GM12878 (cell line): ENCODE measurements around the gene ATRNL1. TPM values are rescaled to one million over a fixed set of nuclear protein-coding genes. Genes with fewer than 3 reads are reported as not detected.

ENCODE experiments used
- ATAC-seq: fragments of 200-7000 bp; cut with Tn5 transposase; 3 replicates; pipeline ENCODE4 v1.9.1; 2020; ENCODE audit warnings: mild to moderate bottlenecking, moderate library complexity
- BruUV-seq: library from RNA; stranded (reverse); fragments of 400-500 nt; replicated peaks from 2 replicates; lab custom pipeline; 2021; lab: Mats Ljungman, UMichigan
- CTCF ChIA-PET: fragments of 300-600 bp; sonication (Branson Sonifier 250); formaldehyde crosslinking; extraction: SDS; loops from one replicate; lab custom pipeline; 2021; ENCODE audit warnings: inconsistent platforms; lab: Yijun Ruan, JAX
- POLR2A ChIA-PET: fragments of 350-600 bp; formaldehyde crosslinking; extraction: SDS; loops from one replicate; lab custom pipeline; 2021; ENCODE audit warnings: inconsistent platforms; lab: Charles Lee
- RAD21 ChIA-PET: fragments of 300-600 bp; sonication (Branson Sonifier 250); formaldehyde crosslinking; loops from one replicate; lab custom pipeline; 2023; ENCODE audit warnings: antibody characterized with exemption; ENCODE audit not compliant: unreplicated experiment; lab: Charles Lee
- SMC1A ChIA-PET: fragments of 300-600 bp; sonication (Branson Sonifier 250); formaldehyde crosslinking; loops from one replicate; lab custom pipeline; 2023; ENCODE audit not compliant: unreplicated experiment, uncharacterized antibody; lab: Charles Lee
- DNase-seq: peaks from one replicate; pipeline ENCODE4 v3.0.0-alpha.2; 2011; ENCODE audit warnings: low read depth, low spot score
- FAIRE-seq: peaks from 3 replicates; lab custom pipeline; 2011; peaks lifted over from hg19 to GRCh38; lab: Jason Lieb, UNC
- H2AFZ ChIP-seq: 2 replicates; pipeline ENCODE4 v1.6.0; 2011; ENCODE audit warnings: low read depth, low read length, control low read depth; ENCODE audit not compliant: control insufficient read depth
- H3K27ac ChIP-seq: 2 replicates; pipeline ENCODE4 v1.5.1; 2011; ENCODE audit warnings: control low read depth; ENCODE audit not compliant: control insufficient read depth, insufficient read depth
- H3K27me3 ChIP-seq, 2 experiments: replicated peaks in 1 of 2; 2 replicates each; pipeline versions ENCODE4 v1.6.0 to v1.6.1; 2011; ENCODE audit warnings: low read length in 1 of 2; ENCODE audit not compliant: control insufficient read depth in 2 of 2, insufficient read depth in 2 of 2
- H3K36me3 ChIP-seq, 2 experiments: 2 replicates each; pipeline ENCODE4 v1.5.1; 2011; ENCODE audit warnings: low read length in 1 of 2; ENCODE audit not compliant: control insufficient read depth in 2 of 2, insufficient read depth in 2 of 2
- H3K4me1 ChIP-seq: 2 replicates; pipeline ENCODE4 v1.6.1; 2011; ENCODE audit warnings: mild to moderate bottlenecking, low read length, moderate library complexity, mixed read lengths; ENCODE audit not compliant: control insufficient read depth, insufficient read depth
- H3K4me2 ChIP-seq: 2 replicates; pipeline ENCODE4 v1.6.0; 2011; ENCODE audit warnings: control low read depth; ENCODE audit not compliant: control insufficient read depth, insufficient read depth
- H3K4me3 ChIP-seq: fragments of 200-600 bp; sonication (generic); 2 replicates; pipeline ENCODE4 v1.5.1; 2016
- H3K79me2 ChIP-seq: 2 replicates; pipeline ENCODE4 v1.6.0; 2011; ENCODE audit warnings: low read length; ENCODE audit not compliant: control insufficient read depth, insufficient read depth
- H3K9ac ChIP-seq: 2 replicates; pipeline ENCODE4 v1.8.0; 2011; ENCODE audit warnings: low read length, control low read depth, mixed read lengths; ENCODE audit not compliant: control insufficient read depth, insufficient read depth
- H3K9me3 ChIP-seq: replicated peaks from 3 replicates; pipeline ENCODE4 v1.5.1; 2011; ENCODE audit warnings: mild to moderate bottlenecking, low read length; ENCODE audit not compliant: control insufficient read depth, insufficient read depth
- H4K20me1 ChIP-seq: 2 replicates; pipeline ENCODE4 v1.6.0; 2011; ENCODE audit not compliant: control insufficient read depth, insufficient read depth
- BCL3 ChIP-seq: IDR thresholded peaks from 2 replicates; pipeline ENCODE4 v1.6.1; 2011; ENCODE audit warnings: borderline replicate concordance, low read depth, mild to moderate bottlenecking, moderate library complexity, low read length; ENCODE audit not compliant: insufficient read depth, poor library complexity, severe bottlenecking
- BRCA1 ChIP-seq: IDR thresholded peaks from 2 replicates; pipeline ENCODE4 v1.6.1; 2011; ENCODE audit warnings: low read depth, low read length, improper control_type of control experiment
- CBX5 ChIP-seq: sonication (generic); IDR thresholded peaks from 2 replicates; pipeline ENCODE4 v1.6.1; 2016; ENCODE audit warnings: low read depth, moderate library complexity, mild to moderate bottlenecking, inconsistent platforms
- CHD2 ChIP-seq: IDR thresholded peaks from 2 replicates; pipeline ENCODE4 v1.6.1; 2011; ENCODE audit warnings: low read depth, low read length, improper control_type of control experiment, borderline replicate concordance
- CHD4 ChIP-seq: fragments of 200-600 bp; sonication (generic); IDR thresholded peaks from 2 replicates; pipeline ENCODE4 v1.6.1; 2016; ENCODE audit warnings: mild to moderate bottlenecking
- CREB1 ChIP-seq: IDR thresholded peaks from 2 replicates; pipeline ENCODE4 v1.6.1; 2012; ENCODE audit warnings: low read depth, mild to moderate bottlenecking, inconsistent platforms
- EP300 ChIP-seq, 2 experiments: fragments of 150-350 bp in 1 of 2; IDR thresholded peaks; 2 replicates each; pipeline ENCODE4 v1.6.1; 2011 to 2012; ENCODE audit warnings: low read depth in 2 of 2, low read length in 2 of 2, borderline replicate concordance in 1 of 2, improper control_type of control experiment in 1 of 2, inconsistent platforms in 1 of 2; ENCODE audit not compliant: control insufficient read depth in 1 of 2
- EZH2 ChIP-seq: IDR thresholded peaks from 2 replicates; pipeline ENCODE4 v1.6.1; 2012; ENCODE audit warnings: low read depth, mild to moderate bottlenecking, control low read depth, inconsistent platforms, low read length, borderline replicate concordance; ENCODE audit not compliant: control insufficient read depth
- LARP7 ChIP-seq: fragments of 450-650 bp; IDR thresholded peaks from 2 replicates; pipeline ENCODE4 v1.6.1; 2017; ENCODE audit warnings: mild to moderate bottlenecking
- NRF1 ChIP-seq: conservative IDR thresholded peaks from 2 replicates; pipeline ENCODE4 v1.6.1; 2011; ENCODE audit warnings: mild to moderate bottlenecking, low read depth, low read length, improper control_type of control experiment
- PBX3 ChIP-seq: IDR thresholded peaks from 2 replicates; pipeline ENCODE4 v1.6.1; 2011; ENCODE audit warnings: mild to moderate bottlenecking, low read depth, low read length, moderate library complexity; ENCODE audit not compliant: insufficient replicate concordance
- SMC3 ChIP-seq: IDR thresholded peaks from 2 replicates; pipeline ENCODE4 v1.6.1; 2011; ENCODE audit warnings: low read length, improper control_type of control experiment, borderline replicate concordance
- ZNF217 ChIP-seq: fragments of 450-650 bp; IDR thresholded peaks from 2 replicates; pipeline ENCODE4 v1.6.1; 2017; ENCODE audit warnings: antibody characterized with exemption, mild to moderate bottlenecking
- ZNF274 ChIP-seq: IDR thresholded peaks from one replicate; pipeline ENCODE4 v1.8.0; 2011; ENCODE audit not compliant: insufficient read length, insufficient read depth
- WGBS: methylation state at CpG from one replicate; pipeline ENCODE4 v1.1.6; 2016; ENCODE audit warnings: low lambda C conversion rate; ENCODE audit not compliant: insufficient replicate concordance, insufficient coverage; ENCODE audit errors: missing lambda C conversion rate; 5-methylcytosine and 5-hydroxymethylcytosine counted together
- in situ Hi-C: fragments of 300-500 bp; cut with MboI; formaldehyde crosslinking; loops from 9 replicates; pipeline ENCODE4 v1.14.3; 2018; ENCODE audit warnings: mixed read lengths
- intact Hi-C: fragments of 100-400 bp; cut with micrococcal nuclease; formaldehyde crosslinking; loops from one replicate; pipeline ENCODE4 v1.14.2; 2022; ENCODE audit not compliant: unreplicated experiment
- polyA plus RNA-seq, 11 experiments: library from polyadenylated mRNA; depleted of rRNA in 4 of 11; unstranded in 6 of 11; stranded (reverse) in 5 of 11; fragments of >200 nt; fragmentation: Nextera tagmentation in 4 of 11; fragmentation: Illumina TruSeq in 1 of 11; extraction: Ambion mirVana in 4 of 11; extraction: Trizol in 1 of 11; gene quantifications; 1 replicate in 1 of 11; 2 replicates in 10 of 11; pipeline versions ENCODE4 v1.2.1 to v1.2.3, GENCODE V29; 2011 to 2016; ENCODE audit warnings: inconsistent platforms in 2 of 11, missing spikeins in 2 of 11, low read depth in 1 of 11
- total RNA-seq, 4 experiments: library from RNA; depleted of rRNA in 3 of 4; stranded (reverse); fragments of >200 nt in 3 of 4; fragmentation: Illumina TruSeq in 1 of 4; extraction: Trizol in 1 of 4; gene quantifications; 2 replicates each; pipeline versions ENCODE4 v1.2.1 to v1.2.3, GENCODE V29; 2013 to 2021

Gene ATRNL1
- total and polyA plus RNA-seq, 10 of the 15 experiments (the other 5 are each of a cell fraction or from before 2014, with no cell fraction given), result 0.03 to 1.4 (median 0.34) TPM

GRCh38 chr10:115846528-115846927, 753.4 kb downstream of the ATRNL1 start:
- H4K20me1 ChIP-seq, result no peaks in the 10 kb centered on the region
- no peak overlapping the region for H3K27ac ChIP-seq
- POLR2A ChIA-PET, result interaction anchor here (0.5 kb wide), 1 partner anchor 35 kb away, joined by 3 read pairs; no protein-coding TSS in a partner anchor
- in situ Hi-C loops, result no loop called here
- WGBS, result 0% methylated on average over 1 of the region's 1 CpG
- no peaks in the 10 kb centered on the region for H3K4me1 ChIP-seq
- H3K9ac ChIP-seq, result no peak overlapping the region
- H3K4me2 ChIP-seq, result no peak overlapping the region
- no peak for FAIRE-seq
- no peaks in the 10 kb centered on the region for H3K79me2 ChIP-seq
- no peak overlapping the region for H3K4me3 ChIP-seq
- DNase-seq, result no peak
- no peaks in the 10 kb centered on the region for H3K9me3 ChIP-seq
- TF ChIP-seq ZNF217, result no peak
- no peak for TF ChIP-seq EP300 (IDR thresholded peaks at IDR 0.05; ENCODE audit: borderline replicate concordance in 1 of 2, control insufficient read depth in 1 of 2, low read depth in 2 of 2, low read length in 2 of 2)
- no peak for TF ChIP-seq CREB1
- no peak for TF ChIP-seq LARP7
- TF ChIP-seq CBX5, result no peak
- no peak for TF ChIP-seq CHD4
- TF ChIP-seq PBX3, result no peak
- no peak for TF ChIP-seq CHD2
- no peak for TF ChIP-seq SMC3
- TF ChIP-seq NRF1, result no peak
- TF ChIP-seq BCL3, result no peak
- no peak for TF ChIP-seq BRCA1
- TF ChIP-seq ZNF274, result no peak
- TF ChIP-seq EZH2, result no peak
- no TSS peak for BruUV-seq
- no peak overlapping the region for H2AFZ ChIP-seq
- H3K27me3 ChIP-seq, result no peaks in the 10 kb centered on the region
- intact Hi-C loops, result no loop called here
- ATAC-seq, result no peak
- SMC1A ChIA-PET, result interaction anchor here (1.2 kb wide), 1 partner anchor 31 kb away, joined by 3 read pairs; no protein-coding TSS in a partner anchor
- H3K36me3 ChIP-seq, result no peaks in the 10 kb centered on the region
- RAD21 ChIA-PET, result no interaction called here
- CTCF ChIA-PET, result no interaction called here
